RPMI7951 (cell line): Measurements from ENCODE around the gene MLLT6. TPM values are rescaled to one million over a fixed set of nuclear protein-coding genes. Genes with fewer than 3 reads are reported as not detected.
A peak's percentile ranks its signal among the peaks of the same experiment; 100 is the strongest.

ENCODE experiments used
- DNase-seq: peaks from one replicate; pipeline ENCODE4 v3.0.0-alpha.2; 2012; ENCODE audit warnings: low read depth
- total RNA-seq: library from RNA; depleted of rRNA; stranded (reverse); fragments of >200 nt; shearing (Covaris generic); gene quantifications from 2 replicates; pipeline ENCODE4 v1.2.3, GENCODE V29; 2014; rRNA removed

MLLT6 gene
- 9.3 and 13.9 TPM in 2 replicates for total RNA-seq

- peak; percentile 76 for DNase-seq
Observed at GRCh38 chr17:38704606-38705522, at the start of gene MLLT6. Gene MLLT6, plus strand, starts transcription at chr17:38705273. Its CDS starts 360 bp downstream, at chr17:38705633.

DNA sequence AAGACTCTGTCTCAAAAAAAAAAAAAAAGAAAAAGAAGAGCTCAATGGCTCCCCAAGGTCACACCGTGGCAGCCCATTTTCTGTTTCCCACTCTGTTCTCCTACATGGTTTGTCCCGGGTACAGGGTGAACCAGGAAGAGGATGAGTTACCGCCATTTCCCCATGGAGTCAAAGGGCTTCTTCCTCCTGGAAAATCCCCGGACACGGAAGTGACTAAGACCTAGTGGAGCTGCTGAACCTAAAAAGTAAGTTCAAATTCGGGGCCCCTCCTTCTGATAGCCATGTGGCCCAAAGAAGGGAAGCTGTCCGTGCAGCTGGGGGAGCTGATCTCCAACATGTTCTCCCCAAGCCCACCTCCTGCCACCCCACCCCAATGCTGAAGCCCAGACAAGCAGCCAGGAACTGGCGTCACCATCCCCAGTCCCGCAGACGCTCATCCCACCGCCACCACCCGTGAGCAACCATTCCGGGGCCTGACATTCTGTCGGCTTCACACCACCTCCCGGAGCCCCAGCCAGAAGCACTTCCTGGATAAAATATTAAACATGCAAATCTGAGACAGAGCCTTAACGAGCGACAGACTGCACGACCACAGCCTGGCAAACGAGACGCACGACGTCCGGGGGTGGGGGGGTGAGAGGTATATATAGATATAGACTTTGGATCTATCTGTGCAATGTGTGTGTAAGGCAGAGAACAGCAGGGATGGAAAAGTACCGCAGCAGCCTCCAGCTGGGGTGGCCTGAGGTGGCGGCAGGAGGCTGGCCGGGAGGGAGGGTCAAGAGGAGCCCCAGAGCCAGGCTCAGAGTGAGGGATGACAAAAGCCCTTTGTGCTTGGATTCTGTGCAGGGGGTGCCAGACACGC, 47.9 kb upstream of the MLLT6 start:
- peak; percentile 49 for DNase-seq

GRCh38 chr17:38657824-38658740, 47.0 kb upstream of the MLLT6 start:
- no peak for DNase-seq

- DNase-seq = no peak
Observed at GRCh38 chr17:38658741-38659345, 46.2 kb upstream of the MLLT6 start.

DNA sequence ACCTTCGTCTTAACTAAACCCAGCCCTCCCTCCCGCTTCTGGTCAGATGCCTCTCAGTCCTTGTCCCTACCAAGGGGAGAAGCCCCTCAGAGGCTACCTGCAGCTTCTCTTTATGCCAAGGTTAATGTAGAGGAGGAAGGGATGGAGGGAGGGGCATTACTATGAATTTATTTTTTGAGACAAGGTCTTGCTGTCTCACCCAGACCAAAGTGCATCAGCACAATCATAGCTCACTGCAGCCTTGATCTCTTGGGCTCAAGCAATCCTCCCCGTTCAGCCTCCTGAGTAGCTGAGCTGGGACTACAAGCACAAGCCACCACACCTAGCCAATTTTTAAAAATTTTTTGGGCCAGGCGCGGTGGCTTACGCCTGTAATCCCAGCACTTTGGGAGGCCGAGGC, 45.7 kb upstream of the MLLT6 start:
- DNase-seq = no peak

GRCh38 chr17:38660097-38661025, 44.7 kb upstream of the MLLT6 start:
- DNase-seq = no peak

DNA sequence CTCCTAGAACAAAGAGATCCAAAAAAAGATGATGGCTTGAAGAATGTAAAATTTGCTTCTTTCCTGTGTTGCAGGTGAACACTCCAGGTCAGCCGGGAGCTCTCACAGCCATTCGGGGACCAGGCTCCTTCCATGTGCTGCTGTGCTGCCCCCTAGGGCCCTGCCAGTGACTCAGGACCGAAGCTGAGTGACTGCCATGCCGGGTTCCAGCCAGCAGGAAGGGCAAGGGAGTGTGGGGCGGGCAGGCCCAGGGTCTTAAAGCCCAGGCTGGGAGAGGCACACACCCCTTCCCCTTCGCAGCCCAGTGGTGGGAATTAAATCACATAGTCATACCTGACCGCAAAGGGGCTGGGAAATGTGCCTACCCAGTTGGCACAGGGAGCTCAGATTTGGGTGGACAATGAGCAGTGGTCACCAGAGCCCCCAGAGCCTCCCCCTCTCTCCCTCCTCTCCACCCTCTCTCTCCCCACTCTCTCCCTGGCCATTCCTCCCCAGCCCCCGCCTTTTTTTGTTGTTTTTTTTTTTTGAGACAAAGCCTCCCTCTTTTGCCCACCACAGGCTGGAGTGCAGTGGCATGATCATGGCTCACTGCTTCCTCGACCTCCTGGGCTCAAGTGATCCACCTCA, 41.8 kb upstream of the MLLT6 start:
- DNase-seq = peak; percentile 15

DNA sequence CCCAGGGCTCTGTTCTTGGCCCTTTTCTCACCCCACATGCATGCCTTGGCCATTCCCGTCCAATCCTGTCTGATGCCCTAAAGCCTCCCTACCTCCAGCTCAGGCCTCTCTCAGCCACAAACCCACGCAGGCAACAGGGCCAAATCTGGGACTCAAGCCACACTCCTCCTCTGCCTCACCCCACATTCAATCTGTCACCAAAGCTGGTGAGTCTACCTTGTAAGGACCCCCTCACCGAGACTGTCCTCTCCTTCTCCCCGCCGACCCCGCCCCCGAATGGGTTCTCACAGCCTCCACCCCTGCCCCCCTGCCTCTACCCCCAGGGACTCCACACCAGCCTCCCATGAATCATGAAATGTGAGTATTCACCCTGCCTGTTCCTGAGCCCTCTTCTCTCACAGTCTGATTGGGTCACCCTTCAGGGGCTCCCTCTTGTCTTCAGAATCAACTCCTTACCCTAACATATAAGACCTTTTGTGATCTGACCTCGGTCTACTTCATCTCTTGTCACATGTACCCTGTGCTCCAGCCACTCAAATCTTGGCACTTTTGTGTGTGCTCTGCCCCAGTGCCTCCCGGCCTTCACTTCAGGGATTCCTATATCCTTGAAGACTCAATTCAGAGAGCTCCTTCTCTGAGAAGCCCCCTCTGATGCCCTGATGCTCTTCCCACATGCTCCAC, 41.0 kb upstream of the MLLT6 start:
- peak; percentile 18 for DNase-seq

DNA sequence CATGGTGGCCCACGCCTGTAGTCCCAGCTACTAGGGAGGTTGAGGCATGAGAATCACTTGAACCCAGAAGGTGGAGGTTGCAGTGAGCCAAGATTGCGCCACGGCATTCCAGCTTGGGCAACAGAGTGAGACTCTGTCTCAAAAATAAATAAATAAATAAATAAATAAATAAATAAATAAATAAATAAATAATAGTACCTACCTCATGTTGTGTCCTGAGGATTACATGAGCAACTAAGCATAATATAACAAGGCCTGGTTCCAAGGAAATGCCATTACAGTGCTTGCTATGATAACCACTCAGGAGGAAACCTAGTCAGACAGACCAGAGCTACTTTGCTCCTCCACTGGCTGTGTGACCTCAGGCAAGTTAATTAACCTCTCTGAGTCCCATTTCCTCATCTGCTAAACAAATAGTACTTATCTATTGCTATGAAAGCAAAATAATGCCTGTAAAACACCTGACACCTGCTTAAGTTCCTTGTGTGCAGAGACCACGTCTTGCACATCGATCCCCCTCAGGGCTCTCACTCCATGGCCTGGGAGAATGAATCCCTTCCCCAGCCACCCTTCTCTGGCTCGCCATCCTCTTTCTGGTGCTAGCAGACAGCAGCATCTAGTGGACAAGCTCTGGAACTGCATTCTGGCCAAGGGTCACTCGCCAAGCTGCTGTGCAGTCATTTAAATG, 37.8 kb upstream of the MLLT6 start:
- DNase-seq = peak; percentile 54

GRCh38 chr17:38667787-38668122, 37.3 kb upstream of the MLLT6 start:
- no peak for DNase-seq

DNA sequence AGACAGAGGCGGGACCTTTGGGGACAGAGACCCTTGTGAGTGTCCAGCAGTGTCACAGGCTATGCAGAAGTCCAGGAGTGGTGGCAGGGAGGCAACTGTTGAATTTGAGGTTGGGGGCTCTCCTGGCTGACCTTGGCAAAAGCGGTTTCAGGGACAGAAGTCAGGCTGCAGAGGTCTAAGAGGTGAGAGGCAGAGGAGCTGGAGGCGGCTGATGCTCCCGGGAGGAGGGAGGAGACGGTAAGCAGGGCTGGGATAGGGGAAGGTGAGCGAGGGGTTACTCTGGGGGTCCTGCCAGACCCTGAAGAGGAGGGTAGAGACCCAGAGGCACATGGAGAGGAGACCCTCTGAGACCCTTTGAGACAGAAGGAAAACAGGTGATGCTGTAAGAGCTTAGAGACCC, 35.6 kb upstream of the MLLT6 start:
- no peak for DNase-seq

DNA sequence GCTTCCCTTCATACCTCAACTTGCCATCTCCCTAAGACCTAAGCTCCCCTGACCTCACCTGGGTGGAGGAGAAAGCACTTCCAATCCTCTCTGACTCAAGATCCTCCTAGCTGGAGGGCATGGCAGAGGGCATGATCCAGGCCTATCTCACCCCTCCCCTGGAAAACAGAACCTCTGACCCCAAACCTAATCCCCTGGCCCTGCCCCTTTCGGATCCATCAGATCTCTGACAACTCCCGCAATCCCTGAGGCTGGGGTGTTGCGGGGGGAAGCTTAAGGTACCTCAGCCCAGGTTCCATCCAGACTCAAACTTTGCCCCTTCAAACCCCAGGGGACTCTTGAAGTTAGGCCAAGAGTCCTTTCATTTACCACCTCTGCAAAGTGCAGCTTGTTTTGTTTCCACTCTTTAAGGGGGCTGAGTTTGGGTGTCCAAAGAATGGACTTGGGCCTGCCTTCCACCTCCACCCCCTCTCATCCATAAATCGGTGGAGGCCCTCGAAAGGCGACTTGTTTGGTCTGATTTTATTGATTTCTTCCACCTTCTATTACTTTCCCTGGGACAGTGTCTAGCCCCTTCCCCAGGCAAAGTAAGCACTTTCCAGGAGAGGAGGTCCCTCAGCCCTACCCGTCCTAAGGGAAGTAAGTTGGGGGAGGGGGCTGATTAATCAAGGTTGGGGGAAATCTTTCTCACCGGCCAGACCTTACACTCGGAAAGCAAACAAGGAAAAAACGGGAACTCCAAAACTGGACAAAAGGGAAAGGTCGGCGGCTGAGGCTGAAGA, 32.9 kb upstream of the MLLT6 start:
- DNase-seq = no peak

DNA sequence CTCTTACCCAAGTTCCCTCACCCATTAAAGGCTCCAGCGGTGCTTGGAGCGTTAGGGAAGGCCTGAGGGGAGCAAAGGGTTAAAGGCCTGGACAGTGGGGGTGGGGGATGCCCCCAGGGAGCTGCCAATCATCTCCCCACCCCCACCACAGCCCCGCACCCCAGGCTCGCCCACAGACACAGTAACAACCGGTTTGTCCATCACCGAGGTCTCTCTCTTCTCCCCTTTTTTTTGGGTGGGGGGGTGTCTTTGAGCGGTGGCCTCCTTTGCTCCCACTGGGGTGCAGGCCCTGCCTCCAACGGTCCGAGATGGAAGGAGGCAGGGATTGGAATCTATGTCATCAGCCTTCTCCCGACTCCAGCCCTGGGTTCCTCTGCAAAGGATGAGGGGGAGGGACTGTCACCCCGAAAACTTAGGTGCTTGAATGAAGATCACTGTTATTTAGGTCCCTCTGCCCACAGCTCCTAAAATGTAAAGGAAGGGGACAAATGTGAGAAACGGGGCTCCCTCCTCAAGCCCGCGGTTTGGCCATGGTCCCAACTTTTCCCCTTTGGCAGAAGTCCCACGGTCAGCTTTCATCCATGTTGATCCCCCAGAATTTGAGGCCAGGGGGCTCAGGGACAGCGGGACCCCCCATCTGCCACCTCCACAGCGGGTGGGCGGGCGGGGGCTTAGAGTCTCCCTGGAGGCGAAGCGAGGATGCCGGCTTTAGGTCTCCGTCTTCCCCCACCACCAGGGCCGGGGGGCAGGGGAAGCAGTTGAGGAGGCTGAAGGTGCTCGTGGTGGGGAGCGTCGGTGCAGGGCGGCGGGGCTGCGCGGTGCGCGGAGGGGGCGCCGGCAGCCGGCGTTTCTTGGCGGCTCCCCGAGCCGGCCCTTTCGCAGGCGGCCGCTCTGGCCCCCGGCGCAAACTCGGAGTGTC, 32.0 kb upstream of the MLLT6 start:
- no peak for DNase-seq

DNA sequence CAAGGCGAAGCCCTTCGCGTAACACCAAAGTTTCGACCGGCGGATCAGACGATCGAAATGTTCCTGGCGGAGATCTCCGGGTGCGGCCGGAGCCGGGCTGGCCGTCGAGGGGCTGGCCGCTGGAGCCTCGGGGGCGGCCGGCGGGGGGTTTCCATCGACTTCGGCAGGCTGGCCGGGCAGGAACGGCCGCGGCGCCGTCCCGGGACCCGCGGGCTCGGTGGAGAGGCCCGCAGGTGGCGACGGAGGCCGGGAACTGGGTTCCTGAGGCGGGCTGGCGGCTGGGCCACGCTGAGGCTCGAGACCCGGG, 31.4 kb upstream of the MLLT6 start:
- DNase-seq = no peak

DNA sequence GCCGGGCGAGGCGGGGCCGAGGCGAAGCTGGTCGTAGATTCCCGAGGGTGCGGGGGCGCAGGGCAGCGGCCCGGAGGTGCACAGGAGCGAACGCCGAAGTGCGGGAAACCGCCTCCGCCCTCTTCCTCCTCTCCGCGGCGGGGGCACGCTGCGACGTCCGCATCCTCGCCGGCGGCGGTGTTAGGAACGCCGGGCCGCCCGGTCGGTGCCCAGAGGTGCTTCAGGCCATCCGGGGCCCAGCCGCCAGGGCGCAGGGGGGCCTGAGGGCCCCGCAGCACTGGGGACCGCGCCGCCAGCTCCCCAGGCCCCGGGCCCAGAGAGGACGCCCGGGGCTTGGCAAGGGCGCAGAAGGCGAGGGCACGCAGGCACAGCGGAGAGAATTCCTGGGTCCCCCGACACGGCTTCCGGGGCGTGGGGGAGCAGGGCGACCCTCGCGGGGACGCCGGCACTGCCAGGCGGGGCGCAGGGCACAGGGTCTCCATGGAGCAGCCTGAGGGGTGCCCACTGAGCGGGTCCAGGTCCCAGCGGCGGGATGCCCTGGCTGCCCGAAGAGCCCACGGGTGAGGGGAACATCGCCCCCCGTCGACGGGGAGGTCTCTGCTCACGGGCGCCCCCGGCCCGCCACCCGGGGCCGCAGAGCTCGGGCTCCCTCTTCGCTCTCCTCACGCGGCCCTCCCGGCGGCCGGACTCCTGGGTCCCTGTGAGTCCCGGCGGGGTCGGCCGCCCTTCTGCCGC, 30.9 kb upstream of the MLLT6 start:
- no peak for DNase-seq
